SK-N-SH (cell line): ENCODE measurements around the gene AKAP6. TPM values are rescaled to one million over a fixed set of nuclear protein-coding genes. Genes with fewer than 3 reads are reported as not detected.

Experiments
- CTCF ChIA-PET: fragments of 300-600, 350-600 bp; formaldehyde crosslinking; extraction: SDS; loops from one replicate; lab custom pipeline; 2021; lab: Yijun Ruan, JAX
- POLR2A ChIA-PET: fragments of 350-600 bp; sonication (Branson Sonifier 250); formaldehyde crosslinking; extraction: SDS; loops from one replicate; lab custom pipeline; 2020; ENCODE audit warnings: antibody characterized with exemption, inconsistent platforms; lab: Yijun Ruan, JAX
- DNase-seq: peaks from one replicate; pipeline ENCODE4 v3.0.0; 2012
- H2AFZ ChIP-seq: fragments of 200-600 bp; sonication (generic); 2 replicates; pipeline ENCODE4 v1.8.1; 2016; ENCODE audit warnings: antibody characterized with exemption, mild to moderate bottlenecking, low read depth
- H3F3A ChIP-seq: fragments of 200-600 bp; sonication (generic); replicated peaks from 2 replicates; pipeline ENCODE3; 2016; ENCODE audit warnings: antibody characterized with exemption, mild to moderate bottlenecking; ENCODE audit not compliant: insufficient read depth
- H3K27ac ChIP-seq, 2 experiments: fragments of 200-500 bp in 1 of 2; fragments of 200-600 bp in 1 of 2; sonication (Bioruptor generic) in 1 of 2; sonication (generic), shearing (Covaris generic) in 1 of 2; 2 replicates each; pipeline versions ENCODE4 v1.5.1 to v1.6.1; 2014 to 2016; ENCODE audit warnings: low read depth in 2 of 2, inconsistent platforms in 1 of 2, low read length in 1 of 2, mild to moderate bottlenecking in 1 of 2, mixed read lengths in 1 of 2
- H3K27me3 ChIP-seq: fragments of 200-600 bp; sonication (generic), shearing (Covaris generic); 2 replicates; pipeline ENCODE4 v1.6.1; 2016; ENCODE audit warnings: mixed run types; ENCODE audit not compliant: insufficient read depth
- H3K36me3 ChIP-seq, 2 experiments: fragments of 200-500 bp in 1 of 2; fragments of 200-600 bp in 1 of 2; sonication (Bioruptor generic) in 1 of 2; sonication (generic) in 1 of 2; replicated peaks in 1 of 2; 2 replicates each; pipeline versions ENCODE3 to v1.5.1; 2014 to 2016; ENCODE audit warnings: low read length in 1 of 2, mild to moderate bottlenecking in 1 of 2; ENCODE audit not compliant: insufficient read depth in 2 of 2, control insufficient read depth in 1 of 2
- H3K4me1 ChIP-seq, 2 experiments: fragments of 200-500 bp in 1 of 2; fragments of 200-600 bp in 1 of 2; sonication (Bioruptor generic) in 1 of 2; sonication (generic), shearing (Covaris generic) in 1 of 2; 2 replicates each; pipeline versions ENCODE4 v1.5.1 to v1.6.1; 2014 to 2016; ENCODE audit warnings: low read depth in 1 of 2, low read length in 1 of 2, mixed run types in 1 of 2; ENCODE audit not compliant: insufficient read depth in 2 of 2, control insufficient read depth in 1 of 2
- H3K4me2 ChIP-seq: fragments of 200-600 bp; sonication (generic), shearing (Covaris generic); 2 replicates; pipeline ENCODE4 v1.6.1; 2017; ENCODE audit warnings: mixed run types
- H3K4me3 ChIP-seq, 2 experiments: fragments of 200-500 bp in 1 of 2; fragments of 200-600 bp in 1 of 2; sonication (Bioruptor generic) in 1 of 2; sonication (generic), shearing (Covaris generic) in 1 of 2; 2 replicates each; pipeline versions ENCODE4 v1.5.1 to v1.8.1; 2014 to 2016; ENCODE audit warnings: low read depth in 2 of 2, inconsistent platforms in 1 of 2, low read length in 1 of 2, mild to moderate bottlenecking in 1 of 2, mixed read lengths in 1 of 2, moderate library complexity in 1 of 2
- H3K79me2 ChIP-seq: fragments of 200-600 bp; sonication (generic); 2 replicates; pipeline ENCODE4 v1.8.1; 2017; ENCODE audit warnings: mild to moderate bottlenecking; ENCODE audit not compliant: insufficient read depth
- H3K9ac ChIP-seq: fragments of 200-600 bp; sonication (generic); 2 replicates; pipeline ENCODE4 v1.6.1; 2017; ENCODE audit warnings: mixed run types
- H3K9me2 ChIP-seq: fragments of 200-600 bp; sonication (generic); 2 replicates; pipeline ENCODE4 v1.6.1; 2017; ENCODE audit warnings: mixed run types
- H3K9me3 ChIP-seq: fragments of 200-600 bp; sonication (generic); 2 replicates; pipeline ENCODE4 v1.6.1; 2017; ENCODE audit warnings: mixed run types, mild to moderate bottlenecking, moderate library complexity
- H4K20me1 ChIP-seq: fragments of 200-600 bp; sonication (generic); 2 replicates; pipeline ENCODE4 v1.6.1; 2017; ENCODE audit warnings: mild to moderate bottlenecking, mixed run types; ENCODE audit not compliant: insufficient read depth
- CHD2 ChIP-seq: fragments of 150-350 bp; IDR thresholded peaks from 2 replicates; pipeline ENCODE4 v1.6.1; 2018; ENCODE audit warnings: low read length; ENCODE audit not compliant: partially characterized antibody
- ELF1 ChIP-seq: IDR thresholded peaks from 2 replicates; pipeline ENCODE4 v1.4.0; 2012
- EP300 ChIP-seq, 2 experiments: IDR thresholded peaks; 2 replicates each; pipeline versions ENCODE4 v1.4.0 to v1.6.1; 2012; ENCODE audit warnings: borderline replicate concordance in 1 of 2, low read depth in 1 of 2, low read length in 1 of 2
- EZH2phosphoT487 ChIP-seq: fragments of 200-600 bp; sonication (generic); IDR thresholded peaks from 2 replicates; pipeline ENCODE4 v1.6.1; 2017; ENCODE audit warnings: low read depth, mixed run types, mild to moderate bottlenecking, antibody characterized with exemption, moderate library complexity, borderline replicate concordance
- FOSL2 ChIP-seq: IDR thresholded peaks from 2 replicates; pipeline ENCODE4 v1.4.0; 2012; ENCODE audit warnings: low read depth, mild to moderate bottlenecking, moderate library complexity, borderline replicate concordance
- GABPA ChIP-seq: IDR thresholded peaks from 2 replicates; pipeline ENCODE4 v1.4.0; 2012; ENCODE audit warnings: low read depth, mild to moderate bottlenecking
- JUND ChIP-seq: IDR thresholded peaks from 2 replicates; pipeline ENCODE4 v1.4.0; 2012
- MEF2A ChIP-seq: IDR thresholded peaks from 2 replicates; pipeline ENCODE4 v1.4.0; 2012; ENCODE audit warnings: low read depth, borderline replicate concordance
- NFIC ChIP-seq: IDR thresholded peaks from 2 replicates; pipeline ENCODE4 v1.4.0; 2012; ENCODE audit warnings: borderline replicate concordance
- RAD21 ChIP-seq: IDR thresholded peaks from 2 replicates; pipeline ENCODE4 v1.6.1; 2012; ENCODE audit warnings: mild to moderate bottlenecking, low read length
- RCOR1 ChIP-seq: fragments of 150-350 bp; IDR thresholded peaks from 2 replicates; pipeline ENCODE4 v1.6.1; 2017; ENCODE audit warnings: antibody characterized with exemption, low read length
- RFX5 ChIP-seq: IDR thresholded peaks from 2 replicates; pipeline ENCODE4 v1.6.1; 2012; ENCODE audit warnings: mild to moderate bottlenecking, improper control_type of control experiment, low read length
- TCF12 ChIP-seq: IDR thresholded peaks from 2 replicates; pipeline ENCODE4 v1.4.0; 2012
- WGBS: methylation state at CpG from one replicate; pipeline ENCODE4 v1.1.6; 2017; ENCODE audit warnings: low lambda C conversion rate; 5-methylcytosine and 5-hydroxymethylcytosine counted together
- polyA plus RNA-seq, 3 experiments: library from polyadenylated mRNA; depleted of rRNA; stranded (reverse); fragments of >200 nt; gene quantifications; 2 replicates each; pipeline ENCODE4 v1.2.3, GENCODE V29; 2012
- TF ChIP-seq, protein P1 (sequence below): IDR thresholded peaks from 2 replicates; pipeline ENCODE4 v1.6.1; 2012; ENCODE audit warnings: mild to moderate bottlenecking, low read depth, low read length, moderate library complexity
- TF ChIP-seq, protein P2 (sequence below): IDR thresholded peaks from 2 replicates; pipeline ENCODE4; 2012

Gene AKAP6
- polyA plus RNA-seq, 1 of the 3 experiments (the other 2 are of a cell fraction), result 1.7 TPM

DNA sequence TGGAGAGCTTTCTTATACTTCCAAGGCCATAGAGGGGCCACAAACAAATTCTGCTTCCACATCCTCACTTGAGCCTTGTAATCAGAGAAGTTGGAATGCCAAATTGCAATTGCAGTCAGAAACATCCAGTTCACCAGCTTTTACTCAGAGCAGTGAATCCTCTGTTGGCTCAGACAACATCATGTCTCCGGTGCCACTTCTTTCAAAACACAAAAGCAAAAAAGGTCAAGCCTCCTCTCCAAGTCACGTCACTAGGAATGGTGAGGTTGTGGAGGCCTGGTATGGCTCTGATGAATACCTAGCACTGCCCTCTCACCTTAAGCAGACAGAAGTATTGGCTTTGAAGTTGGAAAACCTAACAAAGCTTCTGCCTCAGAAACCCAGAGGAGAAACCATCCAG lies 217.1 kb downstream of the AKAP6 start:
- no peaks in the 10 kb centered on the region for H4K20me1 ChIP-seq
- no peak overlapping the region for H3K4me3 ChIP-seq
- WGBS, result 82% methylated on average over 2 of the region's 2 CpGs
- ChIA-PET POLR2A (no interaction called here), CTCF (interaction anchor here (0.7 to 2.5 kb wide), 3 partner anchors 14 to 1247 kb away, joined by 3 to 12 read pairs (median 8); no protein-coding TSS in a partner anchor)
- peaks cover 9 to 22% of the 10 kb centered on the region in 2 experiments for H3K36me3 ChIP-seq
- DNase-seq, result no peak
- no peak overlapping the region for H2AFZ ChIP-seq
- no peaks in the 10 kb centered on the region for H3K4me1 ChIP-seq
- no peak overlapping the region for H3K4me2 ChIP-seq
- no peaks in the 10 kb centered on the region for H3F3A ChIP-seq
- H3K79me2 ChIP-seq, result no peaks in the 10 kb centered on the region
- no peaks in the 10 kb centered on the region for H3K9me3 ChIP-seq
- no peaks in the 10 kb centered on the region for H3K27me3 ChIP-seq
- no peak overlapping the region for H3K27ac ChIP-seq
- no peak overlapping the region for H3K9ac ChIP-seq
- no peaks in the 10 kb centered on the region for H3K9me2 ChIP-seq
- TF ChIP-seq RCOR1 (no peak), RFX5 (no peak), EZH2phosphoT487 (no peak), GABPA (no peak), MEF2A (no peak), TCF12 (no peak), ELF1 (no peak), JUND (no peak), FOSL2 (no peak), EP300 (IDR thresholded peaks at IDR 0.05; ENCODE audit: borderline replicate concordance in 1 of 2, low read depth in 1 of 2, low read length in 1 of 2) (no peak), CHD2 (no peak), RAD21 (no peak)

- Histone ChIP-seq H3K4me1 (no peaks in the 10 kb centered on the region; a peak in 3 of 4 replicates), H3K4me2 (no peak overlapping the region), H3K36me3 (peaks cover 2 to 4% of the 10 kb centered on the region in 2 experiments), H3K27me3 (no peaks in the 10 kb centered on the region), H2AFZ (no peak overlapping the region), H3K27ac (peak overlapping the region in 1 of 2 experiments; percentile 43; a peak in 1 of 4 replicates), H3K9me2 (no peaks in the 10 kb centered on the region), H3K9me3 (no peaks in the 10 kb centered on the region), H3F3A (peaks cover 3% of the 10 kb centered on the region), H3K9ac (no peak overlapping the region), H3K4me3 (no peak overlapping the region), H3K79me2 (peaks cover 8% of the 10 kb centered on the region; the same call in 1 of the 2 replicates), H4K20me1 (no peaks in the 10 kb centered on the region)
- ChIA-PET POLR2A (no interaction called here), CTCF (no interaction called here)
- DNase-seq, result no peak
- TF ChIP-seq TCF12, result peak; percentile 22; the same call in 1 of the 2 replicates
- TF ChIP-seq NFIC, result no peak
- TF ChIP-seq JUND, result 0 out of 2 replicates have a peak, but pooled peaks have one; percentile 16
- TF ChIP-seq, protein P1, sequence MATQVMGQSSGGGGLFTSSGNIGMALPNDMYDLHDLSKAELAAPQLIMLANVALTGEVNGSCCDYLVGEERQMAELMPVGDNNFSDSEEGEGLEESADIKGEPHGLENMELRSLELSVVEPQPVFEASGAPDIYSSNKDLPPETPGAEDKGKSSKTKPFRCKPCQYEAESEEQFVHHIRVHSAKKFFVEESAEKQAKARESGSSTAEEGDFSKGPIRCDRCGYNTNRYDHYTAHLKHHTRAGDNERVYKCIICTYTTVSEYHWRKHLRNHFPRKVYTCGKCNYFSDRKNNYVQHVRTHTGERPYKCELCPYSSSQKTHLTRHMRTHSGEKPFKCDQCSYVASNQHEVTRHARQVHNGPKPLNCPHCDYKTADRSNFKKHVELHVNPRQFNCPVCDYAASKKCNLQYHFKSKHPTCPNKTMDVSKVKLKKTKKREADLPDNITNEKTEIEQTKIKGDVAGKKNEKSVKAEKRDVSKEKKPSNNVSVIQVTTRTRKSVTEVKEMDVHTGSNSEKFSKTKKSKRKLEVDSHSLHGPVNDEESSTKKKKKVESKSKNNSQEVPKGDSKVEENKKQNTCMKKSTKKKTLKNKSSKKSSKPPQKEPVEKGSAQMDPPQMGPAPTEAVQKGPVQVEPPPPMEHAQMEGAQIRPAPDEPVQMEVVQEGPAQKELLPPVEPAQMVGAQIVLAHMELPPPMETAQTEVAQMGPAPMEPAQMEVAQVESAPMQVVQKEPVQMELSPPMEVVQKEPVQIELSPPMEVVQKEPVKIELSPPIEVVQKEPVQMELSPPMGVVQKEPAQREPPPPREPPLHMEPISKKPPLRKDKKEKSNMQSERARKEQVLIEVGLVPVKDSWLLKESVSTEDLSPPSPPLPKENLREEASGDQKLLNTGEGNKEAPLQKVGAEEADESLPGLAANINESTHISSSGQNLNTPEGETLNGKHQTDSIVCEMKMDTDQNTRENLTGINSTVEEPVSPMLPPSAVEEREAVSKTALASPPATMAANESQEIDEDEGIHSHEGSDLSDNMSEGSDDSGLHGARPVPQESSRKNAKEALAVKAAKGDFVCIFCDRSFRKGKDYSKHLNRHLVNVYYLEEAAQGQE, result no peak
- TF ChIP-seq, protein P2, sequence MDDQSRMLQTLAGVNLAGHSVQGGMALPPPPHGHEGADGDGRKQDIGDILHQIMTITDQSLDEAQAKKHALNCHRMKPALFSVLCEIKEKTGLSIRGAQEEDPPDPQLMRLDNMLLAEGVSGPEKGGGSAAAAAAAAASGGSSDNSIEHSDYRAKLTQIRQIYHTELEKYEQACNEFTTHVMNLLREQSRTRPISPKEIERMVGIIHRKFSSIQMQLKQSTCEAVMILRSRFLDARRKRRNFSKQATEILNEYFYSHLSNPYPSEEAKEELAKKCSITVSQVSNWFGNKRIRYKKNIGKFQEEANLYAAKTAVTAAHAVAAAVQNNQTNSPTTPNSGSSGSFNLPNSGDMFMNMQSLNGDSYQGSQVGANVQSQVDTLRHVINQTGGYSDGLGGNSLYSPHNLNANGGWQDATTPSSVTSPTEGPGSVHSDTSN, result 0 out of 2 replicates have a peak, but pooled peaks have one; percentile 52
Observed at GRCh38 chr14:32552766-32553165, 223.7 kb downstream of the AKAP6 start.
